A673 (cell line): ENCODE measurements around the gene GNB2. TPM values are rescaled to one million over a fixed set of nuclear protein-coding genes. Genes with fewer than 3 reads are reported as not detected.

Source experiments
- BruUV-seq: library from RNA; stranded (reverse); fragments of 400-500 nt; replicated peaks from 2 replicates; lab custom pipeline; 2021; lab: Mats Ljungman, UMichigan
- CTCF ChIA-PET: fragments of 300-600 bp; sonication (Branson Sonifier 250); formaldehyde crosslinking; loops from one replicate; lab custom pipeline; 2022; ENCODE audit warnings: antibody characterized with exemption; lab: Charles Lee
- POLR2A ChIA-PET: fragments of 300-600 bp; sonication (Branson Sonifier 250); formaldehyde crosslinking; loops from one replicate; lab custom pipeline; 2022; ENCODE audit warnings: antibody characterized with exemption; ENCODE audit not compliant: low non-redundant PET; lab: Charles Lee
- DNase-seq: peaks from one replicate; pipeline ENCODE4 v3.0.0-alpha.2; 2015; ENCODE audit warnings: low spot score
- H3K27ac ChIP-seq: fragments of 200-600 bp; sonication (generic); 2 replicates; pipeline ENCODE4 v1.5.1; 2016; ENCODE audit warnings: mixed run types, low read depth, mild to moderate bottlenecking, mixed read lengths, antibody characterized with exemption, low read length; ENCODE audit not compliant: poor library complexity, severe bottlenecking
- H3K27me3 ChIP-seq: fragments of 200-600 bp; sonication (generic); replicated peaks from 2 replicates; pipeline ENCODE4 v1.6.1; 2017; ENCODE audit warnings: mixed run types, low read depth, mild to moderate bottlenecking, mixed read lengths, antibody characterized with exemption, low read length; ENCODE audit not compliant: insufficient read depth, poor library complexity
- H3K36me3 ChIP-seq: fragments of 200-600 bp; sonication (generic); 2 replicates; pipeline ENCODE4 v1.6.1; 2016; ENCODE audit warnings: mixed run types, mild to moderate bottlenecking, mixed read lengths, antibody characterized with exemption, low read length; ENCODE audit not compliant: insufficient read depth, poor library complexity, severe bottlenecking
- H3K4me1 ChIP-seq: fragments of 200-600 bp; sonication (generic); 2 replicates; pipeline ENCODE4 v1.6.1; 2017; ENCODE audit warnings: mixed run types, mild to moderate bottlenecking, mixed read lengths, antibody characterized with exemption, low read length; ENCODE audit not compliant: insufficient read depth, poor library complexity, severe bottlenecking
- H3K4me3 ChIP-seq: fragments of 200-600 bp; sonication (generic); 2 replicates; pipeline ENCODE4 v1.5.1; 2016; ENCODE audit warnings: low read depth, mixed run types, mild to moderate bottlenecking, mixed read lengths, low read length; ENCODE audit not compliant: poor library complexity, severe bottlenecking
- H3K9me3 ChIP-seq: fragments of 200-600 bp; sonication (generic); 2 replicates; pipeline ENCODE4 v1.6.1; 2016; ENCODE audit warnings: mixed run types, low read depth, mild to moderate bottlenecking, mixed read lengths, antibody characterized with exemption, low read length; ENCODE audit not compliant: poor library complexity, severe bottlenecking
- CTCF ChIP-seq: fragments of 300-800, 200-600 bp; sonication (generic); conservative IDR thresholded peaks from 2 replicates; pipeline ENCODE4 v1.5.1; 2017; ENCODE audit warnings: low read depth, mild to moderate bottlenecking, antibody characterized with exemption, low read length, moderate library complexity, mixed read lengths
- EZH2 ChIP-seq: fragments of 200-600 bp; sonication (generic); IDR thresholded peaks from 2 replicates; pipeline ENCODE4 v1.6.1; 2017; ENCODE audit warnings: borderline replicate concordance, low read depth, mild to moderate bottlenecking, mixed read lengths, antibody characterized with exemption, low read length; ENCODE audit not compliant: poor library complexity, severe bottlenecking
- intact Hi-C: fragments of 100-400 bp; cut with micrococcal nuclease; formaldehyde crosslinking; loops from one replicate; pipeline ENCODE4 v1.10.0; 2022; ENCODE audit not compliant: unreplicated experiment
- total RNA-seq: library from RNA; stranded (reverse); gene quantifications from 2 replicates; pipeline ENCODE4 v1.2.3, GENCODE V29; 2021

Gene GNB2
- total RNA-seq, 1 experiment from 2014 or later: 225 TPM

- DNase-seq: peak; percentile 91
- Histone ChIP-seq H3K27ac (peak overlapping the region; percentile 71), H3K36me3 (no peaks in the 10 kb centered on the region), H3K4me1 (peaks cover 3% of the 10 kb centered on the region), H3K4me3 (peak overlapping the region; percentile 50), H3K9me3 (no peaks in the 10 kb centered on the region), H3K27me3 (no peaks in the 10 kb centered on the region)
- ChIA-PET CTCF (interaction anchor here (0.6 to 0.7 kb wide), 2 partner anchors 79 to 458 kb away, joined by 3 to 6 read pairs; partner anchors contain the start of gene POP7), POLR2A (interaction anchor here (0.6 kb wide), 1 partner anchor 40 kb away, joined by 3 read pairs; the partner anchor contains the start of gene FBXO24)
- no TSS peak for BruUV-seq
- intact Hi-C loops: no loop called here
- no peak for TF ChIP-seq CTCF
- no peak for TF ChIP-seq EZH2
Measured at GRCh38 chr7:100626530-100627237, 46.9 kb upstream of the GNB2 start.

- Histone ChIP-seq H3K36me3 (no peaks in the 10 kb centered on the region), H3K4me1 (peaks cover 3% of the 10 kb centered on the region), H3K27ac (peak overlapping the region; percentile 71), H3K4me3 (peak overlapping the region; percentile 50), H3K9me3 (no peaks in the 10 kb centered on the region), H3K27me3 (no peaks in the 10 kb centered on the region)
- ChIA-PET POLR2A (interaction anchor here (0.6 kb wide), 1 partner anchor 41 kb away, joined by 3 read pairs; the partner anchor contains the start of gene FBXO24), CTCF (no interaction called here)
- TF ChIP-seq EZH2: no peak
- no peak for TF ChIP-seq CTCF
- DNase-seq: no peak
- intact Hi-C loops: no loop called here
- no TSS peak for BruUV-seq
Measured at GRCh38 chr7:100627238-100627549, 46.3 kb upstream of the GNB2 start.

GRCh38 chr7:100629117-100629716 lies 44.3 kb upstream of the GNB2 start:
- TF ChIP-seq CTCF (peak; percentile 49), EZH2 (no peak)
- Histone ChIP-seq H3K4me3 (no peak overlapping the region), H3K36me3 (no peaks in the 10 kb centered on the region), H3K27me3 (peaks cover 7% of the 10 kb centered on the region), H3K27ac (no peak overlapping the region), H3K9me3 (no peaks in the 10 kb centered on the region), H3K4me1 (peaks cover 10% of the 10 kb centered on the region)
- ChIA-PET POLR2A (no interaction called here), CTCF (interaction anchor here (0.6 kb wide), 1 partner anchor 586 kb away, joined by 14 read pairs; no protein-coding TSS in a partner anchor)
- BruUV-seq: no TSS peak
- DNase-seq: peak; percentile 48
- intact Hi-C loops: no loop called here
